GM21619 (cell line): ENCODE results near the gene NOD1.
"Not testable (repeated sequence)": the region's sequence is repeated elsewhere in the genome, so short reads cannot be mapped to it uniquely, and the experiment has no call there.

Experiments
- ATAC-seq: cut with Tn5 transposase; IDR thresholded peaks from one replicate; pipeline ENCODE4 v1.9.1; 2021; ENCODE audit not compliant: unreplicated experiment

NOD1 gene, protein sequence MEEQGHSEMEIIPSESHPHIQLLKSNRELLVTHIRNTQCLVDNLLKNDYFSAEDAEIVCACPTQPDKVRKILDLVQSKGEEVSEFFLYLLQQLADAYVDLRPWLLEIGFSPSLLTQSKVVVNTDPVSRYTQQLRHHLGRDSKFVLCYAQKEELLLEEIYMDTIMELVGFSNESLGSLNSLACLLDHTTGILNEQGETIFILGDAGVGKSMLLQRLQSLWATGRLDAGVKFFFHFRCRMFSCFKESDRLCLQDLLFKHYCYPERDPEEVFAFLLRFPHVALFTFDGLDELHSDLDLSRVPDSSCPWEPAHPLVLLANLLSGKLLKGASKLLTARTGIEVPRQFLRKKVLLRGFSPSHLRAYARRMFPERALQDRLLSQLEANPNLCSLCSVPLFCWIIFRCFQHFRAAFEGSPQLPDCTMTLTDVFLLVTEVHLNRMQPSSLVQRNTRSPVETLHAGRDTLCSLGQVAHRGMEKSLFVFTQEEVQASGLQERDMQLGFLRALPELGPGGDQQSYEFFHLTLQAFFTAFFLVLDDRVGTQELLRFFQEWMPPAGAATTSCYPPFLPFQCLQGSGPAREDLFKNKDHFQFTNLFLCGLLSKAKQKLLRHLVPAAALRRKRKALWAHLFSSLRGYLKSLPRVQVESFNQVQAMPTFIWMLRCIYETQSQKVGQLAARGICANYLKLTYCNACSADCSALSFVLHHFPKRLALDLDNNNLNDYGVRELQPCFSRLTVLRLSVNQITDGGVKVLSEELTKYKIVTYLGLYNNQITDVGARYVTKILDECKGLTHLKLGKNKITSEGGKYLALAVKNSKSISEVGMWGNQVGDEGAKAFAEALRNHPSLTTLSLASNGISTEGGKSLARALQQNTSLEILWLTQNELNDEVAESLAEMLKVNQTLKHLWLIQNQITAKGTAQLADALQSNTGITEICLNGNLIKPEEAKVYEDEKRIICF

DNA sequence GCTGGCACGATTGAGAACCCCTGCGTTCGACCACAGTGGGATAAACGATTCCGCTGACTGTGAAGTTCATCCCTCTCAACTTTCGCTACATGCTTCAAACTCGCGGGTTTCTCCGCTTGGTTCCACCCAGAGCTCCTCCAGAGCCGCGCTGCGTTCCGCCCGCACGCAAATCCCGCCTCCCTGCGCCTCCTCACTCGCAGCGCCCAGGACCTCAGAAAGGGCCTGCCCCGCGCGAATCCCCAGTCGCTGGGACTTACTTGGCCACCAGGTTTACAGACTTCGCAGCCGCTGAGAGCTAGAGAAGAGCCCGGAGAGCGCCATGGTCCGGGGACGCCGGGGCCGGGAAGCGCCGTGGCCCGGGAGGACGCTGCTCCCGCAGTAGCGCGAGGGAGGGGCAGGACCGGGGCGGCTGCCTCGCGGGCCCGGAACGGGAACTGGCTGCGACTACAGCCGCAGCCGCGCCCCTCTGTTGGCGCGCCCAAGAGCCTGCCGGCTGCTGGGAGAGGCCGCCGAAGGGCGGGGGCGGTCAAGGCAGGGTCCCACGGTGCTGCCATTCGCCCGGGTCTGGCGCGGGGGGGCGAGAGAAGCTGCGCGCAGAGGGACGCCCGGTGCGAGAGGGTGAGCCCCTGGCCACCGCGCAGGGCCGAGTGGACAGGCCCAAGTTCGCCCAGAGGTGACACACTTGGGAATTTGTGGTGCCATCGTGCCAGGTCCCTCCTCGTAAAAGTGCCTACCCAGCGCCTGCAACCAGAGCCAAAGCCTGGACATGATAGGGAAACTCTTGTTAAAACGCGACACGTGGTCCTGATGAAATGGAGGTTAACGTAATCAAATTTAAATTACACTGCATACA, at the start of gene NOD1:
Gene NOD1 (minus strand): TSS at position 436 of the 853 bp plus-strand sequence. CDS start 21,863 bp downstream, outside the sequence.
- peak; percentile 84 for ATAC-seq

DNA sequence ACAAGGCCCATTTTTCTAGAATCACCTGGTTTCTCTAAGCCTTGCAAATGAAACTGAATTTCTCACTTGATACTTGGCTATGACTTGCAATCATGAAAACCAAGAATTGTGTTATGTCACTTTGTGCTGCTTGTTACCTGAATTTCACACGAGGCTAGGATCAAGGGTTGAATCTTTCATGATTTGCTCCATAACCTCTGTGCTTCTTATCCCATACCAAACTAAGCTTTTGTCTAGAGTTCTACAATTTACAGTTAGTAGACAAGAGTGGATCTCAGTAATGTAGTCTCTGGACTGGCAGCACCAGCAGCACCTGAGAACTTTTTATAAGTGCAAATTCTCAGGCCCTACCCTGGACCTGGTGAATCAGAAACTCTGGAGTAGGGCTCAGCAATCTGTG, 48.7 kb upstream of the NOD1 start:
- ATAC-seq: not testable (repeated sequence)

DNA sequence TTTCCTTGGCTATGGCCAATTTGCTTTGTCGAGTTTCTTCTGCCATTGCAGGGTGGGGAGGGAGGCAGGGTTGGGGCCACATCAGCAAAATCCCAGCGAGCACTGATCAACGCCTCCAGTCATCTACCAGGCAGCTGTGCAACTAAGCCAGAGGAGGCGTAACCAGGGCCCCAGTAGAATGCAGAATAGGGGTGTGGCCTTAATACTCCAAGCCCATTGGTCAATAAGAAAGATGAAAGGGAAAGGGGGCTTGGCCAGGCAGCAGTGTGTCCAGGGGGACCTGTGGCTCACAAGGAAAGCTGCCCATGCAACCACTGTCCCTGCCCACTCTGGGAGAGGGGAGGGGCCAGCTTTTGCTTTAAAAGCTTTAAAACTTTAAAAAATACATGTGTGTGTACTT, 47.6 kb upstream of the NOD1 start:
- no peak for ATAC-seq

DNA sequence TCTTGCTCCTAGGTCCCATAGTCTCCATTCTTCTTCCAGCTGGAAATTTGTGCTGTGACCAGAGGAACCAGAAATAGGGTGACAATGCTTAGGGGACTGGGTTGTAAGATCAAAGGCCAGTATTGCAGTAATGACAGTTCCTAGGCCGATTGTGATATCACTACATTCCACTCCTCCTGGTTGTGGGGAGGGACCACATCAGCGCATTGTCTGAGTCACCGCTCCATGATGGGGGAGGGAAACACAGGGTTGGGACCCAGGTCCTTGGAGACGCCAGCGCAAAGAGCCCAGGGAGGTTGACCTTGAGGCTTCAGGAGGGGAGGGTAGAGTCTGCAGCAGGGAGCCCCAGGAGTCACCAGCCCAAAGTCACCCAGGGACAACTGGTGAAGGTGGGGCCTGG, 46.8 kb upstream of the NOD1 start:
- ATAC-seq: no peak

DNA sequence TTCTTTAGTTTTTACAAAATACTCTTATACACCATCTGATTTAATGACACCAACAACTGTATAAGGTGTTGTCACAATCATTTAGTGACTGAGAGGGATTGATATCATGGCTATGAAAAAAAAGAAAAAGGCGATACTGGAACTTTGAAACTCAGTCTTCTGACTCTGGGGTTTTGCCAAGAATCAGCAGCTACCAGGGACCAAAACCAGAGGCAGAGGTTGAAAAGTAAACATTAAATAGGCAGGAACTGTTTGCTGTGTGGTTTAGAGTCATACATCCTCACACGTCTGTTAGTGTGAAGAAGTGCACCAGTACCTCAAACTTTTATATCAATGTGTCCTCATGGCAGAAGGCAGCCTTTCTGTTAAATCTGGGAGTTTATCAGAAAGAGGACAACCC, 46.0 kb upstream of the NOD1 start:
- ATAC-seq: no peak

DNA sequence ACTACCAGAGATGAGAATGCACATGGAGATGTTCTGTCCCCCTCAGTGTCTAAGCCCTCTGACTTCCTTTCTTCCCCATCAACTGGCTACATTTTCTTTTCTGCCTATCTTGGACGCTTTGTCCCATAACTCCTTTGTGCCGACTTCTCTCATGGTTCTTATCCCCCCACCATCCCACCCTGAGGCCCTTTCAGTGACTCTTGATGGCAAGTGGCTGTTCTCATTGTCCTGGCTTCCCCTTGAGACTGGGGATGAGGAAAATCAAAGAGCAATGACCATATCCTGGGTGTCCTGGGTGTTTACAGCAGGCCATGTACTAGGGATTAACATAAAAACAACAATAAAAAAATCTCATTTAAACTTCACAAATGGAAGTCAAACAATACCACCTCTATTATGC, 44.9 kb upstream of the NOD1 start:
- ATAC-seq: no peak

DNA sequence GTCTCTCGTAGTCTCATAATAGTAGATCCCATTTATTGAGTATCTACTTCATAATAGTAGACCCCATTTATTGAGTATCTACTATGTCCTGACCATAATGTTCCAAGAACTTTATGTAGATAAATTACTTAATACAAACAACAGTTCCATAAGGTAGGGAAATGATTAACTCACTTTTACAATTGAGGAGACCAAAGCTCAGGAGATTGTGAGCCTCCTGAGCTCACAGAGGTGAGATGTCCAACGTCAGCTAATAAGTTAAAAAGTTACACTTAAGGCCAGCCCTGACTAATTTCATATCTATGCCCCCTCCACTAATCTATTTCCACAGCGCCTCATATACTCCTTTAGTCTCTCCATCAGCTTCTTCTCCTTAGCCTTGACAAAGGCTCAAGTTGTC, 43.6 kb upstream of the NOD1 start:
- ATAC-seq: no peak

DNA sequence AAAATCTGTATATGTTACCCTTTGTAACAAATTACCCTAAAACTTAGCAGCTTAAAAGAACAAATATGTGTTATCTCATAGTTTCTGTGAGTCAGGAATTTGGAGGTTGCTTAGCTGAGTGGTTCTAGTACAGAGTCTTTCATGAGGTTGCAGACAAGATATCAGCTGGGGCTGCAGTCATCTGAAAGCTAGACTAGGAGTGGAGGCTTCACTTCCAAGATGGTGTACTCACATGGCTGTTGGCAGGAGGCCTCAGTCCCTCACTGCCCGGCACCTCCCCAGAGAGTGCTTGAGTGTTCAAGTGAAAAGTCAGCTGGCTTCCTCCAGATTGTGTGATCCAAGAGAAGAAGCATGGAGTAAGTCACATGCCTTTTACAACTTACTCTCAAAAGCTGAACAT, 42.9 kb upstream of the NOD1 start:
- no peak for ATAC-seq

DNA sequence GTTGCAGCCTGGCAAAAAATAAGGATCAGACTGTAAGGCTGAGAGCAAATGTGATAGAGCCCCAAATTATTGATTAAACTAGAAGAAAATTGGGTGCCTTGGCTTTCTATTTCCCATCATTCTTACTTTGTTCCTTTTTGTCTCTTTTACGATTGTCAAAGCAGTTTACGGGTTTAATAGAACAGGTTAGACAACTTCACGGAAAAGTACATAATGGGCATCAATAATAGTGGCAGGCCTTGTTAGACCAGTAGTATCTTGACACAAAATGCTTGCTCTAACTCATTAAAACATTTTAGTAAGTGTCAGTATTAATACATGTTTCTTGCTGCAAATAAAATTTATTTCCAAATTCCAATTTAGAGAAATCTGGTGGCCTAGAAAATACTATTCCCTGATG, 40.5 kb upstream of the NOD1 start:
- ATAC-seq: no peak

DNA sequence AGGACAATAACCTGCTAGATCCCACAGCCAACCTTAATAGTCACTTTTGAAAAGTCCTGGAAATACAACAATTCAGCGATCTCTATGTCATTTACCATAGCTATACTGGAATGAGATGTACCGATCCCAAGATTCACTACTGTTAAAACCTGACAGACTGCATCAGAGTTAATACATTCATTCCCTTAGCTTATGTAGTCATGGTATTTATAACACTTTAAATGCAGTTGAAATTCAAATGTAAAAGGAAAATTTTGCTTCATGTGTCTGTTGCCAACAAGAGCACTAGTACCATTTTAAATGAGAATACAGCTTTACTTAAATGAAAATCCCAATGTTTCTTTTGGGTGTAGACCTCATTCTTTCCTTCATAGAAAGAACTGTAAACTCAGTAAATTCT, 37.2 kb upstream of the NOD1 start:
- no peak for ATAC-seq

DNA sequence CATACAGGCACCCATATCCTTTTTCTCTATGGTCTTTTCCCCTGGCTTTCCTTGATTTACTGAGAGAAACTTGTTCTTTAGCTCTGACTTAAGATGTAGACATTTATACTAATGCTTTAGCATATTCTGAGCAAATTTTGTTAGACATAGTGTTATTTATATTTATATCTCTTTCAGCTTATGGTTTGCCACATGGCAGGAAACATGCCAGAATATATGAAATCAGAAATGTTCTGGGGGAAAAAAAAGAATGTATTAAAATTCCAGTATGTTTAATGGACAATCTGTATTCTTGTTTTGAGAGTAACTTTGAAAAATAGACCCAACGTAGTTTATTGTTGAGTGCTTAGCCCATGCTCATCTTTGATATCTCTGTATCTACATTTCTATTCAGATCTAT, 36.2 kb upstream of the NOD1 start:
- ATAC-seq: no peak

DNA sequence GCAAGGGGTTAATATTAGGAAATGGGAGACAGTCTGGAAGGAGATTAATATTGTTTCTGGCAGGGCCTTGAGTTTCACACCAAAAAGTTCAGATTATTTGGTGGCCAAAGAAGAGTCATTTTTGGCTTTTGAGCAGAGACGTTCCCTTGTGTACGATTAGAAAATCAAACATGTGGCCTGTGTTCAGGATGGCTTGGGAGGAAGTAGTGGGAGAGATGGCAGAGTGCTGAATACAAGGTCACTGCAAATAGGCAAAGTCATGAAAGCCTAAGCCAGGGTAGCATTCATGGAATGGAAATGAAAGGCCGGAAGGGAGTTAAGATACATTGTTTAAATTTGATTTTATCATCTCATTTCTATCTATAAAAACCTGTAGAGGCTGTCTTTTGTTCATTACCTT, 35.6 kb upstream of the NOD1 start:
- ATAC-seq: no peak

DNA sequence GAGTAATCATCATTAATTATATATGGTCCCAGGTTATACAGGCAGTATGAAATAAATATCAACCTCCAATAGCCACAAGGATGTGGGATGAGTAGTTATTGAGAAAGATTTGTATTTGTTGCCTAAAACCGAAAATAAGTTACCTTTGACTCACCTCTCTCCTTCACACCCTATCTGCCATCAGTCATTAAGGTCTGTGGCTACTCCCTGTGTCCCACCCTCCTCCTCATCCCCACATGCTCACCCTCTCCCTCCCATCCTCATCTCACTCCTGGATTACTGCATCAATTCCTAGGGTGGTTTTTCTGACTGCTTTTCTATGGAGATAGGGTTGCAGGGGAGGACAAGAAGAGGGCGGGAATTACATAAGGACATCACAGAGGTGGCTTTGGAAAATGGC, 35.2 kb upstream of the NOD1 start:
- ATAC-seq: no peak

DNA sequence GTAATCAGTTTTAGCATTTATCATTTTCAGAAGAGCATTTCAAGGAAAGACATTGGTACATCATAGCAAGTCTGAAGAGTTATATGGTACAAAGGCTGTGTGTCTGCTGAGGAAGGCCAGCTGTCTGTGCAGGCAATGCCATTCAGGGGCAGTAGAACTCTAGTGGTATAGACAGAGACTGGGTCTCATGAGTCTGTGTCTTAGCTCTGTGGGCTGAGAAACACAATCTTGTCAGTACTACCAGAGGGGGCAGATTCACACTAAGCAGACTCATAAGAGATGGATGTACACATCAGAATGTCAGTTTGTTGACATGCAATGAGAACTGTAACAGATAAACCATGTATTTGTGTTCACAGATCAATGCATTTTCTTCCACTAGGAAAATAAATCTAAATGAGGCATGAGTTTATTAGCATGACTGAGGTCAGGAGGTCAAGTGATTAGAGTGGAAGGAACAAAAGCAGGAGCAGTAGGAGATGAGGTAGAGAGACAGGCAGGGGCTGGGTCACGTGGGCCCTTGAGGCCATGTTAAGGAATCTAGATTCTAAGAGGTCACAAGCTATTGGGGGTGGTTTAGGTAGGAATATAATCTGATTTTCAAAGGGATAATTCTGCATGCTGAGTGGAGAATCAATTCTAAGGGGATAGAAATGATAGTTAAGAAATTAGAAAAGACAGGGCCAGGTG, 33.5 kb upstream of the NOD1 start:
- ATAC-seq: no peak

DNA sequence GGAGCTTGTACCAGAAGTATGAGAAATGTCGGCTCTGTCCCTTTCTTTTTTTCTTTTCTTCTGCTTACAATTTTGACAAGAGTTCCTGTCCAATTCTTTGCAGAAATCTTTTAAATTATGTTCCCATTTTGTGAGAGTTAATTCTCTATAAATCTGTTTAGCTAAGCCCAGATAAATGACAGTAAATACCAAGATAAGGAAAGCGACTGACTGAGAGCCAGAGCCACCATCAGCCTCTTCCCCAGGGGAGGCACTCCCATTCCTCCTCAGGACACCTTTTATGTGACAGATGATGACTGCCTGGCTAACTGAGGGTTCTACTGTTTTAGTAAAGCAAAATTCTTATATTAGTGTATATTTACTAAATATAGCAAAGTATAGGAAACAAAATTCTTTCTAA, 32.9 kb upstream of the NOD1 start:
- no peak for ATAC-seq

DNA sequence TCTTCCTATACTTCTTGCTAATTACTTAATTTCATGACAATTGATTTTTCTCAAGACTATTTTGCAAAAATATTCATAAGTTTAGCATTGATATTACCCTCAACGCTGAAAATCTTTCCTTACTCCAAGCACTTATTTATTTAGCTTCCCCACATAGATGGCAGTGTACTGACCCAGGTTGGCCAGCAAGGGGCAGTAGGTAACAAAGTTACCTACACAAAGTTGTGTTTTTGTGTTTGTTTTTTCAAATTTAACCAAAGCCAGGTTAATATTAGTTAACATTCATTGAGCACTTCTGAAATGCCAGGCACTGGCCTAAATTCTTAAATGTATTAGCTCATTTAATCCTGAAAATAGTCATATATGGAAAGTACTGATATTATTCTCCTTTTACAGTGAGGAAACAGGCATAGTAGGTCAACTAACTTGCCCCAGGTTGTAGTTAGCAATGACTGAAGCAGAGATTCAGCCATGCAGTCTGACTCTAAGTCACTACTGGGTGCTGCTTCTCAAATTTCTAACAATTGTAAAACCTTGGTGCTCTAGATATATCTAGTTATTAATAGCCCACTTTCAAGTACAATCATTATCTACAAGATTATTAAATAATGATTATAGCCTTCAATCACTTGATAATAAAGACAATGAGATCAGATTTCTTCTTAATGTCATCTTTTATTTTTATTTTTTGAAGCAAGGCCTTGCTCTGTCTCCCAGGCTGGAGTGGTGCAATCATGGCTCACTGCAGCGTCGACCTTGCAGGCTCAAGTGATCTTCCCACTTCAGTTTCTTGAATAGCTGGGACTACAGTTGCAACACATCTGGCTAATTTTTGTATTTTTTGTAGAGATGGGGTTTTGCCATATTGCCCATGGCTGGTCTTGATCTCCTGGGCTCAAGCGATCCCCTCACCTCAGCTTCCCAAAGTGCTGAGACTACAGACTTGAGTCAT, 31.8 kb upstream of the NOD1 start:
- peak; percentile 69 for ATAC-seq

DNA sequence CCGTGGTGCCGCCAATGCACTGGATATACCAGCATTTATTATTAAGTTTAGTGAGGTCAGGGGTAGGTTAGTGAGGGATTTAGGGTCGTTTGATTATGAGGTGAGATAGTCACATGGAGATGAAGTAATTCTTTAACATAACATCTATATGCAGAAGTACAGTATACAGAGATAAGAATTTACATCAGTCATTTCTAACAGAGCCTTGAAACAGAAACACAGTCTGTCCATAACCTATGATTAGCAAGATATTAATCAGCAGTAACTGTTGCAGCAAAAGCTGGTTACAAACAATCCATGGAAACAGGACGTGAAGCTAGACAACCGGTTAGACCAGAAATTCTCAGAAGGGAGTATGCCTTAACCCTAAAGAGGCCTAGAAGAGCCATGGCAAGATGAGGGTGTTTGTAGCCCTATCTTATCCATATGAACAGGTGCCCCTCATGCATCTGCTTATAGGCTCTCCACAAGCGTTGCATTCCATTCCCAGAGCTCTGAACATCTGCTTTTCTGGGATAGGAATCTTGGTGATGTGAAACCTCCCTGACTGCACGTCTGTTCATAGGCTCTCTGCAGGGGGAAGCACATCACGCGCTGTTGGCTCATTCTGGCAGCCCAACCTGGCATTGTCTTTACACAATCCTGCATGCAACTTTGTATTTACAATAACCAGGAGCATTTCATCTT, 30.7 kb upstream of the NOD1 start:
- ATAC-seq: not testable (repeated sequence)

DNA sequence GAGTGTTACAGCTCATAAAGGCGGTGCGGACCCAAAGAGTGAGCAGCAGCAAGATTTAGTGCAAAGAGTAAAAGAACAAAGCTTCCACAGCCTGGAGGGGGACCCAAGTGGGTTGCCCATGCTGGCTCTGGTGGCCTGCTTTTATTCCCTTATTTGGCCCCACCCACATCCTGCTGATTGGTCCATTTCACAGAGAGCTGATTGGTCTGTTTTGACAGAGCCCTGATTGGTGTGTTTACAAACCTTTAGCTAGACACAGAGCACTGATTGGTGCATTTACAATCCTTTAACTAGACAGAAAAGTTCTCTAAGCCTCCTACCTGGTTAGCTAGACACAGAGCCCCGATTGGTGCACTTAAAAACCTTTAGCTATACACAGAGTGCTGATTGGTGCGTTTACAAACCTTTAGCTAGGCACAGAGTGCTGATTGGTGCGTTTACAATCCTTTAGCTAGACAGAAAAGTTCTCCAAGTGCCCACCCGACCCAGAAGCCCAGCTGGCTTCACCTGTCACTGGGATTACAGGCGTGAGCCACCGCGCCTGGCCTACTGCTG, 28.8 kb upstream of the NOD1 start:
- not testable (repeated sequence) for ATAC-seq
